IMR-90 (cell line): ENCODE measurements around the gene MAD2L2. TPM values are rescaled to one million over a fixed set of nuclear protein-coding genes. Genes with fewer than 3 reads are reported as not detected.

ENCODE experiments used
- ATAC-seq: fragments of 200-7000 bp; cut with Tn5 transposase; 2 replicates; pipeline ENCODE4 v1.9.1; 2020; ENCODE audit warnings: low read depth, mild to moderate bottlenecking, moderate library complexity
- BruUV-seq: library from RNA; stranded (reverse); fragments of 400-500 nt; replicated peaks from 2 replicates; lab custom pipeline; 2021; lab: Mats Ljungman, UMichigan
- CTCF ChIA-PET: fragments of 300-600 bp; formaldehyde crosslinking; extraction: SDS; loops from one replicate; lab custom pipeline; 2021; ENCODE audit warnings: antibody characterized with exemption; lab: Yijun Ruan, JAX
- POLR2A ChIA-PET: fragments of 300-600 bp; sonication (Branson Sonifier 250); formaldehyde crosslinking; loops from one replicate; lab custom pipeline; 2022; ENCODE audit warnings: antibody characterized with exemption; ENCODE audit not compliant: unreplicated experiment; lab: Charles Lee
- DNase-seq: peaks from one replicate; pipeline ENCODE4 v3.0.0; 2013
- H2AFZ ChIP-seq: replicated peaks from 2 replicates; pipeline ENCODE3; 2013; ENCODE audit warnings: low read length, mild to moderate bottlenecking; ENCODE audit not compliant: poor library complexity
- H2AK5ac ChIP-seq: 2 replicates; pipeline ENCODE4 v1.6.1; 2013; ENCODE audit warnings: low read depth, low read length, inconsistent platforms
- H2AK9ac ChIP-seq: replicated peaks from 2 replicates; pipeline ENCODE3; 2013; ENCODE audit warnings: mild to moderate bottlenecking, low read depth, low read length, moderate library complexity; ENCODE audit not compliant: poor library complexity
- H2BK120ac ChIP-seq: 2 replicates; pipeline ENCODE4 v1.6.1; 2013; ENCODE audit warnings: low read depth, low read length, inconsistent platforms
- H2BK15ac ChIP-seq: 3 replicates; pipeline ENCODE4 v1.6.1; 2013; ENCODE audit warnings: low read depth, low read length, inconsistent platforms
- H2BK20ac ChIP-seq: 2 replicates; pipeline ENCODE4 v1.6.1; 2013; ENCODE audit warnings: low read depth, mild to moderate bottlenecking, inconsistent platforms, low read length, moderate library complexity
- H2BK5ac ChIP-seq: 2 replicates; pipeline ENCODE4 v1.6.1; 2013; ENCODE audit warnings: mild to moderate bottlenecking, low read depth, low read length, inconsistent platforms; ENCODE audit not compliant: poor library complexity, severe bottlenecking
- H3K14ac ChIP-seq: replicated peaks from 2 replicates; pipeline ENCODE4 v1.6.1; 2013; ENCODE audit warnings: low read depth, low read length, inconsistent platforms
- H3K18ac ChIP-seq: 2 replicates; pipeline ENCODE4 v1.6.1; 2013; ENCODE audit warnings: low read depth, low read length, control low read depth
- H3K23ac ChIP-seq: 2 replicates; pipeline ENCODE4 v1.6.1; 2013; ENCODE audit warnings: low read depth, low read length, inconsistent platforms
- H3K27ac ChIP-seq: 2 replicates; pipeline ENCODE4 v1.5.1; 2013; ENCODE audit warnings: mild to moderate bottlenecking, control low read depth, low read length; ENCODE audit not compliant: insufficient read depth
- H3K27me3 ChIP-seq: 2 replicates; pipeline ENCODE4 v1.6.1; 2013; ENCODE audit warnings: low read length; ENCODE audit not compliant: control insufficient read depth, insufficient read depth
- H3K36me3 ChIP-seq: 2 replicates; pipeline ENCODE4 v1.6.1; 2013; ENCODE audit warnings: low read length, mixed read lengths; ENCODE audit not compliant: control insufficient read depth, insufficient read depth
- H3K4ac ChIP-seq: 2 replicates; pipeline ENCODE4 v1.6.1; 2013; ENCODE audit warnings: low read depth, low read length, inconsistent platforms
- H3K4me1 ChIP-seq: 2 replicates; pipeline ENCODE4 v1.6.1; 2013; ENCODE audit warnings: low read length, mixed read lengths; ENCODE audit not compliant: control insufficient read depth, insufficient read depth
- H3K4me2 ChIP-seq: 2 replicates; pipeline ENCODE4 v1.6.1; 2013; ENCODE audit warnings: low read depth, mild to moderate bottlenecking, control low read depth, low read length, moderate library complexity
- H3K4me3 ChIP-seq: 2 replicates; pipeline ENCODE4 v1.5.1; 2013; ENCODE audit warnings: low read depth, mild to moderate bottlenecking, control low read depth, low read length, moderate library complexity; ENCODE audit not compliant: insufficient read depth
- H3K56ac ChIP-seq: 2 replicates; pipeline ENCODE4 v1.6.1; 2013; ENCODE audit warnings: low read length, inconsistent platforms; ENCODE audit not compliant: insufficient read depth; ENCODE audit errors: extremely low read depth
- H3K79me1 ChIP-seq, 2 experiments: 2 replicates each; pipeline ENCODE4 v1.6.1; 2013; ENCODE audit warnings: low read length in 2 of 2, inconsistent platforms in 1 of 2, low read depth in 1 of 2
- H3K9ac ChIP-seq: 2 replicates; pipeline ENCODE4 v1.6.1; 2013; ENCODE audit warnings: low read depth, low read length, control low read depth
- H3K9me1 ChIP-seq: 2 replicates; pipeline ENCODE4 v1.6.1; 2013; ENCODE audit warnings: low read length, inconsistent platforms; ENCODE audit not compliant: insufficient read depth
- H3K9me3 ChIP-seq: 2 replicates; pipeline ENCODE4 v1.6.1; 2013; ENCODE audit warnings: low read length; ENCODE audit not compliant: control insufficient read depth, insufficient read depth
- H4K20me1 ChIP-seq: 2 replicates; pipeline ENCODE4 v1.6.1; 2013; ENCODE audit warnings: low read length, inconsistent platforms; ENCODE audit not compliant: insufficient read depth
- H4K5ac ChIP-seq: 2 replicates; pipeline ENCODE4 v1.6.1; 2013; ENCODE audit warnings: mild to moderate bottlenecking, low read depth, low read length, control low read depth
- H4K8ac ChIP-seq, 2 experiments: 2 replicates each; pipeline ENCODE4 v1.6.1; 2013; ENCODE audit warnings: low read depth in 2 of 2, low read length in 2 of 2, control low read depth in 1 of 2, inconsistent platforms in 1 of 2
- H4K91ac ChIP-seq: 2 replicates; pipeline ENCODE4 v1.6.1; 2013; ENCODE audit warnings: low read depth, low read length, inconsistent platforms; ENCODE audit not compliant: insufficient read depth
- CEBPB ChIP-seq: IDR thresholded peaks from 2 replicates; pipeline ENCODE4 v1.6.1; 2012; ENCODE audit warnings: low read depth, low read length, improper control_type of control experiment
- CTCF ChIP-seq: conservative IDR thresholded peaks from 2 replicates; pipeline ENCODE4 v1.5.1; 2012; ENCODE audit warnings: mild to moderate bottlenecking, low read depth, low read length, improper control_type of control experiment
- ELK1 ChIP-seq: fragments of 150-350 bp; IDR thresholded peaks from 2 replicates; pipeline ENCODE4 v1.6.1; 2016; ENCODE audit warnings: low read depth, mild to moderate bottlenecking, low read length, moderate library complexity, borderline replicate concordance
- POLR2A ChIP-seq: IDR thresholded peaks from 2 replicates; pipeline ENCODE4 v1.6.1; 2012; ENCODE audit warnings: mild to moderate bottlenecking, low read depth, low read length
- RCOR1 ChIP-seq: IDR thresholded peaks from 2 replicates; pipeline ENCODE4 v1.6.1; 2012; ENCODE audit warnings: mild to moderate bottlenecking, low read length, improper control_type of control experiment; ENCODE audit not compliant: insufficient replicate concordance
- SMC3 ChIP-seq: fragments of 150-350 bp; IDR thresholded peaks from 2 replicates; pipeline ENCODE4 v1.6.1; 2016; ENCODE audit warnings: low read depth, mild to moderate bottlenecking, antibody characterized with exemption, low read length, moderate library complexity
- WGBS, 2 experiments: methylation state at CpG; one replicate each; pipeline versions ENCODE4 v1.1.5 to v1.1.7; 2013; ENCODE audit warnings: missing lambda C conversion rate in 2 of 2; ENCODE audit not compliant: insufficient read length in 1 of 2; ENCODE audit errors: extremely low coverage in 2 of 2; 5-methylcytosine and 5-hydroxymethylcytosine counted together
- dilution Hi-C: fragments of 300-500 bp; cut with HindIII; formaldehyde crosslinking; loops from one replicate; pipeline ENCODE4 v1.14.3; 2018; ENCODE audit warnings: low sequenced_read_pairs; ENCODE audit not compliant: unreplicated experiment
- in situ Hi-C: fragments of 300-500 bp; cut with MboI; formaldehyde crosslinking; loops from 3 replicates; pipeline ENCODE4 v1.14.3; 2019; ENCODE audit warnings: low sequenced_read_pairs, inconsistent platforms, mixed read lengths
- intact Hi-C: fragments of 100-400 bp; cut with micrococcal nuclease; formaldehyde crosslinking; loops from 2 replicates; pipeline ENCODE4 v1.10.0; 2022
- polyA plus RNA-seq, 3 experiments: library from polyadenylated mRNA; depleted of rRNA; stranded (reverse); fragments of >200 nt; gene quantifications; 2 replicates each; pipeline ENCODE4 v1.2.3, GENCODE V29; 2012; ENCODE audit warnings: low replicate concordance in 1 of 3
- total RNA-seq: library from RNA; depleted of rRNA; stranded (reverse); fragments of >200 nt; gene quantifications from 2 replicates; pipeline ENCODE4 v1.2.3, GENCODE V29; 2012

The MAD2L2 gene
- total and polyA plus RNA-seq, 2 of the 4 experiments (the other 2 are of a cell fraction) = 44.6 to 70.9 TPM

- H4K8ac ChIP-seq = no peak overlapping the region
- H3K56ac ChIP-seq = no peak overlapping the region
- H3K4me3 ChIP-seq = no peak overlapping the region
- no peak overlapping the region for H3K23ac ChIP-seq
- TF ChIP-seq RCOR1 (no peak), POLR2A (no peak), ELK1 (no peak), SMC3 (no peak), CTCF (no peak), CEBPB (no peak)
- no peaks in the 10 kb centered on the region for H4K20me1 ChIP-seq
- intact Hi-C loops = no loop called here
- H3K18ac ChIP-seq = no peak overlapping the region
- POLR2A ChIA-PET = no interaction called here
- H4K91ac ChIP-seq = no peak overlapping the region
- ATAC-seq (no peak), DNase-seq (no peak)
- H3K36me3 ChIP-seq = no peaks in the 10 kb centered on the region
- no peaks in the 10 kb centered on the region for H3K9me3 ChIP-seq
- no peak overlapping the region for H3K9ac ChIP-seq
- no peaks in the 10 kb centered on the region for H3K79me1 ChIP-seq
- H3K27me3 ChIP-seq = peaks cover 20% of the 10 kb centered on the region
- no peaks in the 10 kb centered on the region for H3K4me1 ChIP-seq
- no peaks in the 10 kb centered on the region for H3K9me1 ChIP-seq
- no peak overlapping the region for H2BK120ac ChIP-seq
- dilution Hi-C loops = no loop called here
- BruUV-seq = no TSS peak
- in situ Hi-C loops = no loop called here
- no peak overlapping the region for H2BK5ac ChIP-seq
- no peak overlapping the region for H2BK15ac ChIP-seq
- H2AK9ac ChIP-seq = peak overlapping the region; percentile 55
- no peak overlapping the region for H2AK5ac ChIP-seq
- CTCF ChIA-PET = no interaction called here
- H3K14ac ChIP-seq = no peak overlapping the region
- H2AFZ ChIP-seq = no peak overlapping the region
- H4K5ac ChIP-seq = no peak overlapping the region
- no peak overlapping the region for H3K4ac ChIP-seq
- H3K4me2 ChIP-seq = no peak overlapping the region
- no peak overlapping the region for H3K27ac ChIP-seq
- no peak overlapping the region for H2BK20ac ChIP-seq
- WGBS, 2 experiments = no CpG with 5 or more reads among the region's 8 CpGs
Observed at GRCh38 chr1:11712285-11712684, 31.3 kb upstream of the MAD2L2 start.
